ENCODE results near the gene TTK.

TTK gene

DNA sequence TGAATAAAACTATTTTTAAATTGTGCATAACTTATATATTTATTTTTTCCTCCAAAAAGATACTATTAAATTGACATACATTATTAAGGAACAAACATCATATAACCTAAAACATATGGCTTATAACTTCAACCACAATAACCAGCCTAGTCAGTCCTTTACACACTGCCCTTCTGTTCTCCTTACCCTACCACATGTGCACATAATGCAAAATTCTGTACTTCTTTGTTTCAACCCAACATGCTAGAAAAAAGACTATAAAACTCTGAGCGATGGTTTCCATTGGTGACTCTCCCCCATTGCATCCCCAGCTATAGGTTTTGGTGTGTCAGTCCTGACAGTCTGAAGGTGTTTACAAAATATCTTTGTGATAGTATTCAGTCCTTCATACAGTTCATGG, 14.8 kb upstream of the TTK start:
- Histone ChIP-seq H3K4me1 (ENCODE audit: control insufficient read depth, insufficient read depth, low read length) (no peaks in the 10 kb centered on the region), H3K9me3 (ENCODE audit: control insufficient read depth, insufficient read depth, low read depth, low read length) (no peaks in the 10 kb centered on the region), H3K36me3 (ENCODE audit: control insufficient read depth in 2 of 2, insufficient read depth in 1 of 2, low read length in 2 of 2) (no peaks in the 10 kb centered on the region), H3K4me3 (ENCODE audit: low read depth, low read length) (no peak overlapping the region), H3K27ac (ENCODE audit: extremely low read depth, low read depth, low read length) (no peak overlapping the region)
- POLR2A ChIA-PET, result interaction anchor here (0.6 kb wide), 1 partner anchor 45 kb away, joined by 11 read pairs; no protein-coding TSS in a partner anchor
- TF ChIP-seq ZNF133 (tag by site-specific recombination; IDR thresholded peaks at IDR 0.05) (no peak), ZNF549 (tag by site-specific recombination; IDR thresholded peaks at IDR 0.05) (no peak), REPIN1 (tag by site-specific recombination; IDR thresholded peaks at IDR 0.05; ENCODE audit: low read depth) (no peak), KLF9 (tag by site-specific recombination; IDR thresholded peaks at IDR 0.05; ENCODE audit: low read depth) (no peak), ZNF2 (tag by site-specific recombination; IDR thresholded peaks at IDR 0.05) (no peak), HOXA7 (CRISPR knock-in tag; IDR thresholded peaks at IDR 0.05; ENCODE audit: borderline replicate concordance) (no peak), ZNF501 (tag by site-specific recombination; IDR thresholded peaks at IDR 0.05) (no peak), ZNF792 (tag by site-specific recombination; IDR thresholded peaks at IDR 0.05) (no peak), GFI1B (tag by site-specific recombination; IDR thresholded peaks at IDR 0.05) (no peak), SETDB1 (IDR thresholded peaks at IDR 0.05; ENCODE audit: insufficient read length, low read length) (no peak), FEZF1 (tag by site-specific recombination; IDR thresholded peaks at IDR 0.05) (no peak), ZNF292 (tag by site-specific recombination; IDR thresholded peaks at IDR 0.05; ENCODE audit: borderline replicate concordance, low read depth) (no peak), ZBTB48 (tag by site-specific recombination; IDR thresholded peaks at IDR 0.05) (no peak), ZBTB21 (tag by site-specific recombination; IDR thresholded peaks at IDR 0.05) (no peak)
- TF ChIP-seq, protein P1, sequence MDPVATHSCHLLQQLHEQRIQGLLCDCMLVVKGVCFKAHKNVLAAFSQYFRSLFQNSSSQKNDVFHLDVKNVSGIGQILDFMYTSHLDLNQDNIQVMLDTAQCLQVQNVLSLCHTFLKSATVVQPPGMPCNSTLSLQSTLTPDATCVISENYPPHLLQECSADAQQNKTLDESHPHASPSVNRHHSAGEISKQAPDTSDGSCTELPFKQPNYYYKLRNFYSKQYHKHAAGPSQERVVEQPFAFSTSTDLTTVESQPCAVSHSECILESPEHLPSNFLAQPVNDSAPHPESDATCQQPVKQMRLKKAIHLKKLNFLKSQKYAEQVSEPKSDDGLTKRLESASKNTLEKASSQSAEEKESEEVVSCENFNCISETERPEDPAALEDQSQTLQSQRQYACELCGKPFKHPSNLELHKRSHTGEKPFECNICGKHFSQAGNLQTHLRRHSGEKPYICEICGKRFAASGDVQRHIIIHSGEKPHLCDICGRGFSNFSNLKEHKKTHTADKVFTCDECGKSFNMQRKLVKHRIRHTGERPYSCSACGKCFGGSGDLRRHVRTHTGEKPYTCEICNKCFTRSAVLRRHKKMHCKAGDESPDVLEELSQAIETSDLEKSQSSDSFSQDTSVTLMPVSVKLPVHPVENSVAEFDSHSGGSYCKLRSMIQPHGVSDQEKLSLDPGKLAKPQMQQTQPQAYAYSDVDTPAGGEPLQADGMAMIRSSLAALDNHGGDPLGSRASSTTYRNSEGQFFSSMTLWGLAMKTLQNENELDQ (tag by site-specific recombination; IDR thresholded peaks at IDR 0.05; ENCODE audit: low read depth), result no peak
- TF ChIP-seq, protein P2, sequence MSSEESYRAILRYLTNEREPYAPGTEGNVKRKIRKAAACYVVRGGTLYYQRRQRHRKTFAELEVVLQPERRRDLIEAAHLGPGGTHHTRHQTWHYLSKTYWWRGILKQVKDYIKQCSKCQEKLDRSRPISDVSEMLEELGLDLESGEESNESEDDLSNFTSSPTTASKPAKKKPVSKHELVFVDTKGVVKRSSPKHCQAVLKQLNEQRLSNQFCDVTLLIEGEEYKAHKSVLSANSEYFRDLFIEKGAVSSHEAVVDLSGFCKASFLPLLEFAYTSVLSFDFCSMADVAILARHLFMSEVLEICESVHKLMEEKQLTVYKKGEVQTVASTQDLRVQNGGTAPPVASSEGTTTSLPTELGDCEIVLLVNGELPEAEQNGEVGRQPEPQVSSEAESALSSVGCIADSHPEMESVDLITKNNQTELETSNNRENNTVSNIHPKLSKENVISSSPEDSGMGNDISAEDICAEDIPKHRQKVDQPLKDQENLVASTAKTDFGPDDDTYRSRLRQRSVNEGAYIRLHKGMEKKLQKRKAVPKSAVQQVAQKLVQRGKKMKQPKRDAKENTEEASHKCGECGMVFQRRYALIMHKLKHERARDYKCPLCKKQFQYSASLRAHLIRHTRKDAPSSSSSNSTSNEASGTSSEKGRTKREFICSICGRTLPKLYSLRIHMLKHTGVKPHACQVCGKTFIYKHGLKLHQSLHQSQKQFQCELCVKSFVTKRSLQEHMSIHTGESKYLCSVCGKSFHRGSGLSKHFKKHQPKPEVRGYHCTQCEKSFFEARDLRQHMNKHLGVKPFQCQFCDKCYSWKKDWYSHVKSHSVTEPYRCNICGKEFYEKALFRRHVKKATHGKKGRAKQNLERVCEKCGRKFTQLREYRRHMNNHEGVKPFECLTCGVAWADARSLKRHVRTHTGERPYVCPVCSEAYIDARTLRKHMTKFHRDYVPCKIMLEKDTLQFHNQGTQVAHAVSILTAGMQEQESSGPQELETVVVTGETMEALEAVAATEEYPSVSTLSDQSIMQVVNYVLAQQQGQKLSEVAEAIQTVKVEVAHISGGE (tag by site-specific recombination; conservative IDR thresholded peaks at IDR 0.05; ENCODE audit: low read depth), result no peak
- TF ChIP-seq, protein P3, sequence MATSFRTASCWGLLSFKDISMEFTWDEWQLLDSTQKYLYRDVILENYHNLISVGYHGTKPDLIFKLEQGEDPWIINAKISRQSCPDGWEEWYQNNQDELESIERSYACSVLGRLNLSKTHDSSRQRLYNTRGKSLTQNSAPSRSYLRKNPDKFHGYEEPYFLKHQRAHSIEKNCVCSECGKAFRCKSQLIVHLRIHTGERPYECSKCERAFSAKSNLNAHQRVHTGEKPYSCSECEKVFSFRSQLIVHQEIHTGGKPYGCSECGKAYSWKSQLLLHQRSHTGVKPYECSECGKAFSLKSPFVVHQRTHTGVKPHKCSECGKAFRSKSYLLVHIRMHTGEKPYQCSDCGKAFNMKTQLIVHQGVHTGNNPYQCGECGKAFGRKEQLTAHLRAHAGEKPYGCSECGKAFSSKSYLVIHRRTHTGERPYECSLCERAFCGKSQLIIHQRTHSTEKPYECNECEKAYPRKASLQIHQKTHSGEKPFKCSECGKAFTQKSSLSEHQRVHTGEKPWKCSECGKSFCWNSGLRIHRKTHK (tag by site-specific recombination; IDR thresholded peaks at IDR 0.05), result no peak
- TF ChIP-seq, protein P4, sequence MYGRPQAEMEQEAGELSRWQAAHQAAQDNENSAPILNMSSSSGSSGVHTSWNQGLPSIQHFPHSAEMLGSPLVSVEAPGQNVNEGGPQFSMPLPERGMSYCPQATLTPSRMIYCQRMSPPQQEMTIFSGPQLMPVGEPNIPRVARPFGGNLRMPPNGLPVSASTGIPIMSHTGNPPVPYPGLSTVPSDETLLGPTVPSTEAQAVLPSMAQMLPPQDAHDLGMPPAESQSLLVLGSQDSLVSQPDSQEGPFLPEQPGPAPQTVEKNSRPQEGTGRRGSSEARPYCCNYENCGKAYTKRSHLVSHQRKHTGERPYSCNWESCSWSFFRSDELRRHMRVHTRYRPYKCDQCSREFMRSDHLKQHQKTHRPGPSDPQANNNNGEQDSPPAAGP (tag by site-specific recombination; IDR thresholded peaks at IDR 0.05), result no peak
- CTCF ChIA-PET, result interaction anchor here (0.6 to 1.0 kb wide), 2 partner anchors 43 to 1075 kb away, joined by 3 to 4 read pairs; no protein-coding TSS in a partner anchor

Measured in HEK293 (cell line).